ENCODE data around the gene OASL.

OASL gene

DNA sequence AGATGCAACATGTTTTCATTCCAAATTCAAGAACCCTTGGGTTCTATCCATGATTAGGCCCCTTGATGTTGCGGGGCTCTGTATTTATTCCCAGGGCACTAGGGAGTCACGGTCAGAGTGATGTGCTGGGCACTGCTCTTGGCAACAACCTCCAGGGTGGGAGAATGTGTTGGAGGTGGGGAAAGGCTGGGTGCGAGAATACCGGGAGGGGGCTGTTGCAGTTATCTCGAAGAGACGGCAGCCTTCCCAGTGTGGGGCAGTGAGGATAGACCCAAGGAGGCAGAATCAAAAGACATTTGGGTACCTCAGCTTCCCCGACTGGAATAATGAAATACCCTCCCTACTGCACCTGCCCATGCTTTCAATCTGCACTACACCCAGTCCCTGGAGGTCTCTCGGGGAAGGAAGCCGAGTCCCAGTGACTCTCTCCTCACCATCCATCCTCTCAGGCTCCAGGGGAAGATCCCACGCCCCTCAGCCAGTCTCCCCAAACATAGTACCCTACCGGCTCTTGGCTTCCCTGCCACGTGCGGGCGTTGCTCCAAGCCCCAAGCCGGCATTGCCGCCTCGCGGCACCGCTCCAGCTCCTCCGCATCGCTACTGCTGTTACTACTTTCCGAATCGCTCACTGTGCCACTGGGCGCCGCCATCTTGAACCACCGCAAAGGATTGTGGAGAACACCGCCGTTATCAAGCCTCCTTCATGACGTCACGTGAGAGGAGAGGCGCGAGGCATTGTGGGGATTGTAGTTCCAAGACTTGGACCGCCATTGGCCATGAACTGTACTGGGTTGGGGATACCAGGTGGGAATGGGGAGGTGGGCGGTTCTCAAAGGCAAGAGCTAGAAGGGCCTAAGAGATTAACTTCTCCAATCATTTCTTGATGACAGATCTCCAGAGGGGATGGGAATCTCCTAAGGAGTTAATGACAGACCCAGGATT is 22.9 kb downstream of the OASL start, which contains the start of gene C12orf43:
C12orf43 (minus strand) TSS at position 663 of the 942 bp plus-strand sequence; CDS start at position 650, 13 bp downstream.
- DNase-seq (ENCODE audit: low spot score), result peak; percentile 95

DNA sequence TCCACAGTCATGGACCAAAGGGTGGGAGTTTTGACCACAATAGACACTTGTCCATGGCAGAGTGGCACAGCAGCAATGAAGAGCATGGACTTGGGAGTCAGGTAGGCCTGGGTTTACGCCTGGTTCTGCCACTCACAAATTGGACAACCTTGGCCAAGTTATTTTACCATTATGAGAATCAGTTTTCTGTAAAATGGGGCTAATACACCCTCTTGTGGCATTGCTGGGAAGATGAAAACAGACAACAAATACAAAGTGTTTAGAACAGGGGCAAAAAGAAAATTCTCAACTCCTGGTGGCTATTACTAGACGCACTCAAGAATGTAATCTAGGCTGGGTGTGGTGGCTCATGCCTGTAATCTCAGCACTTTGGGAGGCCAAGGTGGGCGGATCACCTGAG is 25.3 kb downstream of the OASL start:
- no peak for DNase-seq (ENCODE audit: low spot score)

DNA sequence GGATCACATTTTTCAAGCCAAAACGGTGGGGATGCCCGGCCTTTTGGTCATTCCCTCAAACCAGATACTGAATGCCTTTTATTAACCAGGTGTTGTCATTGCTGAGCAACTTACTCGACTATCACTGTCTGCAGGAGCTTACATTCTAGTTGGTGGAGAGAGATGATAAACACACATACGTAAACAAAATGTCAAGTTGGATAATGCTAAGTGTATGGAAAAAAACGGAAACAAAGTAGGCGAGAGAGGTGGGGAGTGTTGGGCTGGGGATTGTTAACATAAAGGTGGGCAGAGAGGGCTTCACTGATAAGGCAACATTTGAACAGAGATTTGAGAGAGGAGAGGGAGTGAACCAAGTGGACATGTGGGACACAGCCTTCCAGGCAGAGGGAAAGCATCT is 27.2 kb downstream of the OASL start:
- no peak for DNase-seq (ENCODE audit: low spot score)

GRCh38 chr12:121010860-121011259 is 28.2 kb downstream of the OASL start:
- no peak for DNase-seq (ENCODE audit: low spot score)

GRCh38 chr12:121009741-121010140 is 29.3 kb downstream of the OASL start:
- DNase-seq (ENCODE audit: low spot score), result no peak

GRCh38 chr12:121008347-121009098 is 30.5 kb downstream of the OASL start:
- no peak for DNase-seq (ENCODE audit: low spot score)

DNA sequence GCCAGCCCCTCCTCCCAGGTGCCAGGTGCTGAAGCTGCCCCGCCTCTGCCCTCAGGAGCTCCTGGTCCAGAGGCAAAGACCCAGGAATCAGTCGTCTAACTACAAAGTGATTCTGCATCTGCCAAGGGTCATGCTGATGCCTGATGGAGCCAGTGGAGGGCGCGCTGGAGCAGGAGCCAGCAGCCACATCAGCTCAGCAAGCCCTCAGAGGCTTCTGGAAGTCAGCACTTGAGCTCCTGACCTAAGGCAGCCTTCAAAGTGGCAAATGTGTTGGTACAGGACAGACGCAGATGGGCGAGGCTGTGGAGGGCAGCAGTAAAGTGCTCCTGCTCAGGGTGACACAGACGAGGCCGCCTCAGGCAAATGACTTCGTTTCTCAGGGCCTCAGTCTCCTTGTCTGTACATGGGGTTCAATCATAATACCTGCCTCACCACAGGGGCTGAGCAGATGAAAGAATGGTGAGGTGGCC is 33.7 kb downstream of the OASL start:
- no peak for DNase-seq (ENCODE audit: low spot score)

DNA sequence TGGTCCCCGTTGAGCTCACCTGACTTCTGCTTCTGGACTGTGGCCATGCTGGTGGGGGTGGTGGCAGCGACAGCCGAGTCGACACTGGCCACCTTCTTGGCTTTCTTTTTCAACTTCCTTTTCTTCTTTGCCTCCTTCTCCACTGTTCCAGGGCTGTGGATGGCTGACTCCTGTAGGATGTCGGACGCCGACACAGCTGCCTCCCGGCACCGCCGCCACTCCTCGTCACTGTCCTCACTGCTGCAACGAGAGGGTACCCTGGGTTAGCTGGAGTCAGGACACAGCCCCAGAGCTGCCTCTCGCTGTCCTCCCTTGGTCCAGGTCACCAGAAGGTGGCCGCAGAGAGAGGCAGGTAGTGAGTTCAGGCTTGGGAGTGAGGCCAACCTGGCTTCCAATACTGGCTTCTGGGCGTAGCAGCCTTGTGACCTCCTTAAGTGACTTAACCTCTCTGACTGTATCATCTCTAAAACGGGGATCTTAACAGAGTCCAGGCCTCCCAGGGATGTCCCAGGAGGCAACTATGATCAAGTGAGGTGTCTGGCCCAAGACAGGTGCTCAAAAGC is 34.7 kb downstream of the OASL start:
- DNase-seq (ENCODE audit: low spot score), result no peak

- no peak for DNase-seq (ENCODE audit: low spot score)
These were observed 35.4 kb downstream of the OASL start for GRCh38 chr12:121003650-121004049.

DNA sequence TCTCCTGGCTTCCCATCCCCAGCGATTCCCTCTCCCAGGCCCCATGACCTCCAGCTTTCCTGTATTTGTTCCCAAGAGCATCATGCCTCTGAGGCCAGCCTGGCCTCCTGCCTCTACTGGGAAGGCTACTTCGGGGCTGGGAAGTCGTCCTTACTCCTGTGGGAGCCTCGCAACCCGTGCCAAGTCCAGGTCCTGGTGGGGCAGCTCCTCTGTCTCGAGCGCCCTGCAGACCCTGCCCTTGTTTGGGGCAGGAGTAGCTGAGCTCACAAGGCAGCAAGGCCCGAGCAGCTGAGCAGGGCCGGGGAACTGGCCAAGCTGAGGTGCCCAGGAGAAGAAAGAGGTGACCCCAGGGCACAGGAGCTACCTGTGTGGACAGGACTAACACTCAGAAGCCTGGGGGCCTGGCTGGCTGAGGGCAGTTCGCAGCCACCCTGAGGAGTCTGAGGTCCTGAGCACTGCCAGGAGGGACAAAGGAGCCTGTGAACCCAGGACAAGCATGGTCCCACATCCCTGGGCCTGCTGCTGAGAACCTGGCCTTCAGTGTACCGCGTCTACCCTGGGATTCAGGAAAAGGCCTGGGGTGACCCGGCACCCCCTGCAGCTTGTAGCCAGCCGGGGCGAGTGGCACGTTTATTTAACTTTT is 37.1 kb downstream of the OASL start:
- DNase-seq (ENCODE audit: low spot score), result no peak

GRCh38 chr12:121001060-121001459 is 38.0 kb downstream of the OASL start:
- DNase-seq (ENCODE audit: low spot score), result no peak

DNA sequence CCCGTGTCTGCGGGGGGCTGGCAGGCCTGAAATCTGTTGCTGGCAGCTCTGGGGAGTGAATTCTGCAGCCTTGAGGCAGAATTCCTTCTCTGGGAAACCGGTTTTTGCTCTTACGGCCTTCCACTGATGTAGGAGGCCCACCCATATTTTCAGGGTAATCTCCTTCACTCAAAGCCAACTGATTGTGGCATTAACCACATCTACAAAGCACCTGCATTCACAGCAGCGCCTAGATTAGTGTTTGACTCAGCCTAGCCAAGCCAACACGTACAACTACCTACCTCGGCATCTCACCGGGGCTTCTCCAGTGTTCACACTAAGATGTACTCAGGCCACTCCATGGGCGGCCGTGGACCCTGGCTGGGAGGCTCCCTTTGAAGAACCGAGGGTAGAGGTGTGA is 38.5 kb downstream of the OASL start:
- DNase-seq (ENCODE audit: low spot score), result no peak

- no peak for DNase-seq (ENCODE audit: low spot score)
These were observed 39.6 kb downstream of the OASL start for GRCh38 chr12:120999191-121000120.

- no peak for DNase-seq (ENCODE audit: low spot score)
These were observed 40.6 kb downstream of the OASL start for GRCh38 chr12:120998435-120998834.

DNA sequence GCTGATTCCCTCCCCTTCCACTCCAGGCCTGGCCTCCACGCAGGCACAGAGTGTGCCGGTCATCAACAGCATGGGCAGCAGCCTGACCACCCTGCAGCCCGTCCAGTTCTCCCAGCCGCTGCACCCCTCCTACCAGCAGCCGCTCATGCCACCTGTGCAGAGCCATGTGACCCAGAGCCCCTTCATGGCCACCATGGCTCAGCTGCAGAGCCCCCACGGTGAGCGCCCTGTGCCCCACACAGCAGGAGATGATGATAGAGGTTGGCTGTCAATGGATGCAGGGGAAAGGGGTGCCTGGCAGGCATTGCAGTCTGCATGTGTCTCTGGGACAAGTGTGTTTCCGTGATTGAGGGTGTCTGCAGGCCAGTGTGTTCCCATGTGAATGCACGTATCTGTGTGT is 41.6 kb downstream of the OASL start:
- no peak for DNase-seq (ENCODE audit: low spot score)

GRCh38 chr12:120996133-120996746 is 42.8 kb downstream of the OASL start:
- DNase-seq (ENCODE audit: low spot score), result no peak

DNA sequence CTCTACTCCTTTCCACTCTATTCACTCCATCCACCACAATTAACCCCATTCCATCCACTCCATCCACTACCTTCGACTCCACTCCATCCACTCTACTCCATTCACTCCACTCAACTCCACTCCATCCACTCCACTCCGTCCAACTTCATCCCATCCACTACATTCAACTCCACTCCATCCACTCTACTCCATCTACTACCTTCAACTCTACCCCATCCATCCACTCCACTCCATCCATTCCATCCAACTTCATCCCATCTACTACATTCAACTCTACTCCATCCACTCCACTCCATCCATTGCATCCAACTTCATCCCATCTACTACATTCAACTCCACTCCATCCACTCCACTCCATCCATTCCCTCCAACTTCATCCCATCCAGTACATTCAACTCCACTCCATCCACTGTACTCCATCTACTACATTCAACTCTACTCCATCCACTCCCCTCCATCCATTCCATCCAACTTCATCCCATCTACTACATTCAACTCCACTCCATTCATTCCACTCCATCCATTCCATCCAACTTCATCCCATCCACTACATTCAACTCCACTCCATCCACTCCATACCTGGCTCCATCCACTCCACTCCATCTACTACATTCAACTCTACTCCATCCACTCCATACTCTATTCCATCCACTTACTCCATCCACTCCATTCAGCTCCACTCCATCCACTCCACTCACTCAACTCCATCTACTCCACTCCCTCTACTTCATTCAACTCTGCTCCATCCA is 44.3 kb downstream of the OASL start:
- no peak for DNase-seq (ENCODE audit: low spot score)

- no peak for DNase-seq (ENCODE audit: low spot score)
These were observed 45.0 kb downstream of the OASL start for GRCh38 chr12:120994059-120994458.

DNA sequence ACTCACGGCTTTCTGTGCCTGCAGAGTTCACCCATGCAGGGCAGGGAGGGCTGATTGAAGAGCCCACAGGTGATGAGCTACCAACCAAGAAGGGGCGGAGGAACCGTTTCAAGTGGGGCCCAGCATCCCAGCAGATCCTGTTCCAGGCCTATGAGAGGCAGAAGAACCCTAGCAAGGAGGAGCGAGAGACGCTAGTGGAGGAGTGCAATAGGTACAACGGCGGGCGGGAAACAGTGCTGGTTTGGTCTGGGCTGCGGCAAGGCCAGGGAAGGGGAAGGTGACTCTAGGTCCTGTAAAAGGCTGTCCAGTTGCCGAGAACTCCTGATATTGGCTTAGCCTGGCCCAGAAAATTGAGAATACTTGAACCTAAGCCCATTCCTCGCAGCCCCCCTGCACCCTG is 45.5 kb downstream of the OASL start:
- DNase-seq (ENCODE audit: low spot score), result no peak

GRCh38 chr12:120992989-120993388 is 46.1 kb downstream of the OASL start:
- DNase-seq (ENCODE audit: low spot score), result no peak

Data from pons (tissue), 1 donor.